Cardiac fibroblast (primary cell): Measurements from ENCODE around the gene MAPK12.

ENCODE experiments used
- DNase-seq, 2 donors: peaks; one replicate each; pipeline versions ENCODE4 v3.0.0 to v3.0.0-alpha.2; 2010; ENCODE audit warnings: low read depth in 2 of 2
- H3K4me3 ChIP-seq, 2 donors: replicated peaks in 1 of 2; 1 replicate in 1 of 2; 2 replicates in 1 of 2; pipeline ENCODE4 v1.5.1; 2011; ENCODE audit warnings: low read depth in 2 of 2, low read length in 2 of 2, mild to moderate bottlenecking in 2 of 2, moderate library complexity in 1 of 2
- CTCF ChIP-seq: IDR thresholded peaks from one replicate; pipeline ENCODE4 v1.5.1; 2011; ENCODE audit warnings: low read depth, mild to moderate bottlenecking, low read length, inconsistent platforms

The MAPK12 gene

DNA sequence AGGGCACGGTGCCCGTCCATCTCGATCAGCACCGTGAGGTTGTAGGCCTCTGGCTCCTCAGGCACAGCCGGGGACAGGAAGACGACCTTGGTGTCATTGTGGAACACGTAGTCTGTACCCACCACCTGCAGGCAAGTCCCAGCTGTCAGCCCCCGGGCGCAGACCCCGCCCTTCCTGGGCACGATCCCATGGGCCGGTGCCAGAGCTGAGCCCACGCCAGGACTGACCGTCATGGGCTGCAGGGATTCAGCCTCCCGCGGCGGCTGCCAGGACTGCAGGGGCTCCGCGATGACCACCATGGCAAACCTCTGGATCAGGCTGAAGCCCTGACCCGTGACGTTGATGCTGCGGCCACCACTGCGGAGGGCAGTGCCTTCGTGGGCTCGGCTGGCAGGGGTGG is 20.5 kb upstream of the MAPK12 start:
- DNase-seq: no peak
- TF ChIP-seq CTCF: no peak
- no peak overlapping the region for H3K4me3 ChIP-seq

DNA sequence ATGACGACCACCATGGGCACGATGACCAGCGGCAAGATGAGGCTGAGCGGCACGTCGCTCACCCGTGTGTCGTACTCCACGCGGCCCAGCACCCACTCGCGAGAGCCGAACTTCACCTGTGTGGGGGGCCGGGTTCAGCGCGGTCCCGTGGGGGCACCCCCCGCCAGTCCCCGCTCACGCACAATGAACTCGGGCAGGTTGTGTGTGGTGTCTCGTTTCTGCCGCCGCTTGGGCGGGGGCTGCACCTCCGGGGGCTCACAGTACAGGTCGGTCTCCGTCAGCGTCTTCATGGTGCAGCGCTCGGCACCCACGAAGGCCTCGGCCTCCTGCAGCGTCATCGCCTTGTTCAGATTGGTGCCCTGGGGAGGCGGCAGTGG is 19.9 kb upstream of the MAPK12 start:
- H3K4me3 ChIP-seq: no peak overlapping the region
- no peak for DNase-seq
- no peak for TF ChIP-seq CTCF

DNA sequence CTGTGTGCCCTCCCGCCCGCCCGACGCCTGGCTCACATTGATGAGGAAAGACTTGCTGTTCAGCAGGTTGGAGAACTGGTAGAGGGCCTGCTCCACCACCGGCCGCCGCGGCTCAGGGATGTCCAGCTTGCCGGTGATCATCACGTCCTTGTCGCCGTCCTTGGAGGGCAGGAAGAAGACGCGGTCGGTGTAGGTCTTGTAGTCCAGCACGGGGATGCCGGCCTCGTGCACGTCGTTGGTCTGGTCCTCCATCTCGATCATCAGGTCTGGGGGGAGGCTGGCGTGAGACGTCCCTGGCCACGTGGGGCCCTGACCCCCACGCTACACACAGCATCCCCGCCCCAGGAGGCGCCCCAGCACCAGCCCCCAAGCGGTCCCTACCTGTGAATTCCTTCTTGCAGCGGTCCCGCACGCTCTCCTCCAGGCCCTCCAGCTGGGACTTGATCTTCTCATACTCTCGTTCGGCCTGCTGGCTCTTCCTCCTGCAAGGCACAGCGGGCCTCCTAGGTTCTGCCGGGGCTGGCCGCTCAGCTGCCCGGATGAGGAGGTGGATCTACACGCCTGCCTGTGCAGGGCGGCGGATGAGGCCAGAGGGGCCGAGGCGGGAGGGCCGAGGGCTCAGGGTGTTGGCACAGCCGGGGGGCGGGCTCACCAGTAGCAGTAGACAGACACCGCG is 19.4 kb upstream of the MAPK12 start:
- TF ChIP-seq CTCF: no peak
- no peak for DNase-seq
- H3K4me3 ChIP-seq: no peak overlapping the region

- no peak overlapping the region for H3K4me3 ChIP-seq
- no peak for TF ChIP-seq CTCF
- DNase-seq: no peak
Measured at GRCh38 chr22:50280022-50280707, 18.7 kb upstream of the MAPK12 start.

DNA sequence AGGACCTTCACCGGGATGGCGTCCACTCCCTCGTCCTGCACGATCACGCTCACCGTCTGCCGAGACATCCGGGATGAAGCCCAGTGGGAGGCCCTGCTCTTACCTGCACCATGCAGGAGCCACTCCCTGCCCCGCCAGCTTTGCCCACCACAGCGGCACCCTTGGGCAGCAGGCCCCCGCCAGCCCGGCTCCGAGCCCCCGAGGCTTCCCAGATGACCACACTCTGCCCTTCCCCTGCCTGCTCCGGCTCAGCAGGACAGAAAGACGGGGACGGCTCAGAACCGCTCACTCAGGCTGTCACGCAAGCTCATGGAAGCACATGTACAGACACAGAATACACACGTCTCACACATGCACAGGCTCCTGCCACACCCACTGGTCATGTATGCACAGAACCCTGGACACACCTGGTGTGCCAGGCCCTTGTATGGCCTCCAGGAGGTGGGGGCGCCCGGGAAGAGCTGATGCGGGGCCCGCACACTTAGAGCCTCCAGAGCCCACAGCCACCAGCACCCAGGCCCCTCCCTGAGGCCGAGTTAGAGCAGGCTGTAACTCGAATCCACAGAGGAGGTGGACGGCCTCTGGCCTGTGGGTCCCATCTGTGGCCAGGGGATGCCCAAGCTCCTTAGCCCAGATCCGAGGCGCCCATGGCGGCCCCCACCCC is 17.6 kb upstream of the MAPK12 start:
- H3K4me3 ChIP-seq: no peak overlapping the region
- no peak for DNase-seq
- no peak for TF ChIP-seq CTCF

DNA sequence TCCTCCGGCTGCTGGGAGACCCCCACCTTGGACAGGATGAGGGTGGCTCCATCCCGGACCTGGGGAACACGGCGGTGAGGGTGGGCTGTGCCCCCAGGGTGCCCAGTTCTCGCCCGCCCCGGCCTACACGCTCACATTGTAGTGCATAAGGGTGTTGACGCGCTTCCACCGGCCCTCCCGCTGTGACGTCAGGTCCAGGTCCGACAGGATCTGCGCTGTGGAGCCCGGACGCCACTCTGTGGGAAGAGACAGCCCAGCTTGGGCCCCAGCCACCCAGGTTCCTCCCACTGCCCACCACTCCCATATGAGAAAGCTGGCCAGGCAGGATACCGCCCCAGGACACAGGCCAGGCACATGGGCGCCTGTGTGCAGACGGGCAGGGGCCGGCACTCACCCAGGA is 17.0 kb upstream of the MAPK12 start:
- no peak for DNase-seq
- no peak overlapping the region for H3K4me3 ChIP-seq
- TF ChIP-seq CTCF: no peak
